MM.1S (cell line): ENCODE data around the gene STAG3.

Source experiments
- CTCF ChIP-seq: fragments of 300-600 bp; sonication (generic); IDR thresholded peaks from 2 replicates; pipeline ENCODE4 v1.5.1; 2016; ENCODE audit warnings: antibody characterized with exemption, low read length, mixed read lengths
- EZH2 ChIP-seq: fragments of 300-600 bp; sonication (generic); optimal IDR thresholded peaks from 2 replicates; pipeline ENCODE3; 2017; ENCODE audit warnings: low read depth, mild to moderate bottlenecking, antibody characterized with exemption, low read length, mixed read lengths

DNA sequence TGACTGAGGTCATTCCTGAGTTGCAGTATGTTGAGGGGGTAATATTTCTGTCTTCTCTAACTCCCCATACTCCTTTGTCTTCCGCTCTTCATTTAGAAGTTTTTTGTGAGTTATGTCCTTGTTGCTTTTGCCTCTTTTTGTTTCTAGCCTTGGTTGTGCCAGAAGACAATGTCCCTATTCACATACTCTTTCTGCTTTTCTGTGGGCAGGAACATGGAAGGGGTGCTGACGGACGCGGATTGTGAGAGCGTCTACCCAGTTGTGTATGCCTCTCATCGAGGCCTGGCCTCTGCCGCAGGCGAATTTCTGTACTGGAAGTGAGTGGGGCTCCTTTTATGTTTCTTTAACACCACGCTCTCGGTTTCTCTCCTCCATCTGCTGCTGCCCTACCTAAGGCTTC lies 20.5 kb downstream of the STAG3 start:
- TF ChIP-seq CTCF (no peak), EZH2 (no peak)
